AG08396 (cell line): ENCODE results near the gene CISH.

Experiments used
- DNase-seq: peaks from one replicate; pipeline ENCODE4 v3.0.0; 2012; ENCODE audit warnings: low spot score, mixed read lengths

Gene CISH

DNA sequence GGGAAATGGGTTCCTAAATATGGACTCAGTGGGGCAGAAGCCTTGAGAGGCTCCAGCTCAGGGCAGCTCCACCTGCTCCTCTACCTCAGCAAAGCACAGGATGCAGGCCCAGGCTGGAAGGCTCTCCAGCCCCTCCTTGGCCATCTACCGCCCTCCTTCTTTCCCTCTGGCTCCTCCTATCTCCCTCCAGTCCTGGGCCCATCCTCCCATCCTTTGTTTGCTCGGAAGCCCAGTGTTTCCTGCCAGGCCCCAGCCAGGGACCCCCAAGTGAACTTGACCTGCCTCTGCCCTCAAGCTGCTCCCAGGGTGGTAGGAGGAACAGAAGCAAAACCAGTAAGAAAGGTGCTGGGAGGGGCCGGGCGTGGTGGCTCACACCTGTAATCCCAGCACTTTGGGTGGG, 25.4 kb upstream of the CISH start:
- no peak for DNase-seq

DNA sequence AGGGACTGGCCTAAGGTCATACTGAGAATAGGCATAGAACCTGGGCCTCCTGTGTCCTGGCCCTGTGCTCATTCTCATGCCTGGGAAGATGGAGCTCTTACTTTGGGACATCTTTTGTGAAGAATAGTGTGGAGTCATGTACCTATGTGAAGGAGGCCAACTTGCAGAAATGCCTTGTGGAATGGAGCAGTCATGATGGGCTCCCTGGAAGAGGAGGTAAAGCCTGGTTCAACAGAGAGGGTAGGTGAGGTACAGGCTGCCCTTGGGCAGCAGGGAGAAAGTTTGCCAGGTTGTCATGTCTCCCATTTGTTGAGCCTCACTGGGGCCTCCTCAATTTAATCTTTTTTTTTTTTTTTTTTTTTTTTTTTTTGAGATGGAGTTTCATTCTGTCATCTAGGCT, 23.5 kb upstream of the CISH start:
- DNase-seq = no peak

DNA sequence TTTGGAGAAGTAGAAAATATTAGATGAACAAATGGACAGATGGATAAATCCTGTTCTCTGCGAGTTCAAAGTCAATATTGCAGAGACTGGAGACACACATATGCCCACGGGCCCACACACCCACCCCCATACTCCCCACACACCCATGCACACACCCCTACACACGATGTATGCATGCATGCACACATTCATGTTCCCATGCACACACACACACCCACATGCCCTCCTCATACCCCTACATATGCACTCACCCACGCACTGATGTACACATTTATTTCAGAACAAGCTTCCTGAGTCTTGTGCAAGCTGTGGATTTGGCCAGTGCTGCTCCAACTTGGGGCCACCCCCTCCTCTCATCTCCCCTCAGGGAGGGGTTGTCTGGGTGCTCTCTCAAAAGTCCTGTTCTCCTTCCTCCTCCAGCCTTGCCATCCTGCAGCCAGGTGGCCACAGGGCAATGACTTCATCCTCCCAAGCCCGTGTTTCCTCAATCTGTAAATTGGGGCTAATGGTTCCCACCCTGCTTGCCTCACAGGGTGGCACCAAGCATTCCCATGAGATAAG, 21.7 kb upstream of the CISH start:
- DNase-seq = no peak

DNA sequence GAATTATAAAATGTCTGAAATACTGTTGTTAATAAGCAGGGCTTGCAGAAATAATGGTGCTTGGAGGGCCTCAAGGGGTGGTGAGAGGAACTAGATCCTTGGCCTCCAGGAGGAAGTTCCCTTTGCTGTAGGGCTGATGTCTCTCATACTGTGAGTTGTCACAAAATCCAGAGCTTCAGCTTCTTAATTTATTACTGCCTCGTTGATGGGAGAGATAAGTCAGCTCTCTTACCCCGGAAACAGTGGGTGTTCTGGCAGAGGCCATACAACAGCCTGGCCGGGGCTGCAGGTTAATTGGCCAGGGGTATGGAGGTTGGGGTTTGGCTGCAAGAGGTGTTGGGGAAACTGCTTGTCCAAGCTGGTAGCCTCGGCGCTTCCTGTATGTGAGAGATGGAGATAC, 20.9 kb upstream of the CISH start:
- DNase-seq = no peak

GRCh38 chr3:50630877-50631276, 19.3 kb upstream of the CISH start:
- no peak for DNase-seq

GRCh38 chr3:50630394-50630793, 18.8 kb upstream of the CISH start:
- DNase-seq = no peak

GRCh38 chr3:50628601-50629000, 17.0 kb upstream of the CISH start:
- no peak for DNase-seq

- DNase-seq = peak; percentile 62
Observed at GRCh38 chr3:50627407-50628051, 16.0 kb upstream of the CISH start.

DNA sequence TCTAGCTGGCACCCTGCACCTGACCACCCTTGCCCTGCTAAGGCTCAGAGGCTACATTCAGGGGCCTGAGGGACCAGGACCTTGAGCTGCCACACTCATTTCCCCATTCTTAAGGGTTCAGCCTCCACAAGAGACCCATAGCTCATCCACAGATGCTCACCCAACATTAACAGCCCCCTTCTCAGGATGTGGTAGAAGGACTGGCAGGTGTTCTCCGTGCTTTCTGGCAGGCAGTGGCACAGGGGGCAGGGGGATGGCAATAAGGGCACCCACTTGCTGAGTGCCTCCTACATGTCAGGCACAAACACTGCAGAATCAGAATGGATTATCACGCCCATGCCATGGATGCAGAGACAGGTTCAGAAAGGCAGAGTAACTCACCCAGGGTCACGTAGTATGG, 14.8 kb upstream of the CISH start:
- DNase-seq = no peak

DNA sequence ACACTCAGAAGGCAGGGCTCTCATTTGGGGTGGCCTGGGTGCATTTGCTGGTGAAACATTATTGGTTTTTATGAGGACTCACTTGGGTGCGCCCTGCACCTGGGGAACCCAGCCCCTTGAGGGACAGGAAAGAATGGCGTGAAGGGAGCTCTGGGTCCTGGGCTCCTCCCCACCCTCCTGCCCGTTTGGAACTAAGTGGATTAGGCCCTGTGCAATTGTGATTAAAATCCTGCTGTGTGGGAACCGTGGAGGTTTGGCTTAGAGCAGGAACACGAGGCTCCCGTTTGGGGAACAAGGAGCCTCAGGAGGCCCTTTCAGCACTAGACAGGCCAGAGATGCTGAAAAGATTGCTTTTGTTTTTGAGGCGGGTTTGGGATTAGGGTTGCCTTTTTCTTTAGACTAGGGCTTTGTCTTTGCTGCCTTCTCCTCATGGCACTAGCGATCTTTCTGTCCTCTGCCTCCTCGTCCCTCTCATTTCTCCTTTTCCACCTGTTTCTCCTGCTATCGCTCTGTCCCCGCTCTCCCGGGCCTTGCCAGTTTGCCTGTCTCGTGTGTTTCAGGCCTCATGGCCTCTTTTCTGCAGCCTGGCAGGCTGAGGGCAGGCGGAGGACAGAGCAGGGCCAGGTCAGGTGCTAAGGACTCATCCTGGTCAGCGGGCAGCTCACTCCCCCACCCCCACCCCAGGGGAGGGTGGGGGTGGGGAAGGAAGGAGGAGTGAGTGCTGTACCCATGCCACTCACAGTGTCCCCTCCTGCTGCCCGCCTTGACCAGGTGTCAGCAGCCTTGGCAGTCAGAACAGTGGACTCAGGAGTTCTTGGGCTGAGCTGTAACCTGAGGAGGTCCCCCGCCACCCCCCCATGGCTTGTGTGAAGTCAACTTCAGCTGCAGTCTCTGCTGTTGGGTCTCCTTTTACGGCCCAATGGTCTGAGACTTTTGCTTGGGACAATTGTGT, 13.9 kb upstream of the CISH start:
- no peak for DNase-seq

DNA sequence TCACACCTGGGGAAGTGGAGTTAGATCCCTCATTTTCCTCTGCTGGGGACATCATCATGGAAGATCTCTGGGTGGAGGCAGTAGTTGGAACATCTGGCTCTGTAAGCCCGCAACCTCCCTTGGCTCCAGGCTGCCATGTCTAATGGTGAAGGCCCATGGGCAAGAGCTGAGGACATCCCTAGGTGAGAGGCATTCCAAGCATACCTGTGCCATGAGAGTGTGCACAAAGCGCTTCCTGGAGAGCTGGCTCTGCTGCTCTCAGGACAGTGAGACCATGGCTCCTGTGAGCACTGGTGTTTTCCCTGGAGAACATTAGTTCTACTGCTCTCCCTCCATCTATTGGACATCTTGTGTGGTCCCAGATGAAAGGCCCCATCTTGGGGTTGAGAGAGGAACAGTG, 13.1 kb upstream of the CISH start:
- no peak for DNase-seq

DNA sequence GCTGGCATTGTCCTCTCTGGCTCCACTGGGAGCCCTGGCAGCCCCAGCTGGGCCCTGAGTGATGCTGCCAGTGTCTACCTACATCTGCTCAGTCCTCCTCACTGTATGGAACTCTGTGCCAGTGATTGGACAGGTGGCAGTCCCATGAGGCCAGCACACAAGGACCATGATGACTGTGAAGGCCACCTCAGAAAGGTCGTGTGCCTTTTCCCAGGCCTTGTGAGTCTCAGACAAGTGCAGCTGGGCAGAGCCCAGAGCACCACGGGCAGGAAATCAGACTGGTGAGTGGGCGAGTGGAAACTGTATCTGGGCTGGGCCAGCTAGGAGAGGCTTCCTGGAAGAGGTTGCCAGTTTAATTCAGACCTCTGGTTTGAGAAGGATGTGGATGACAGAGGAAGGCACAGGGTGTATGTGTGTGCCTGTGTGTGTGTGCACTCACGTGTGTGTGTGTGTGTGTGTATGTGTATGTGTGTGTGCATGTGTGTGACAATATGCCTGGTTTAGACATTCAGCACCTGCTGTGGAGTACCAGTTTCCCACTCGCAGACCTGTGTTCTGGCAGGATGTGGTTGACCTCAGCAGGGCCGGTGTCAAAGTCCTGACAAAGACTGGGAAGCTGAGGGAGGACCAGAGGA, 12.4 kb upstream of the CISH start:
- DNase-seq = no peak

DNA sequence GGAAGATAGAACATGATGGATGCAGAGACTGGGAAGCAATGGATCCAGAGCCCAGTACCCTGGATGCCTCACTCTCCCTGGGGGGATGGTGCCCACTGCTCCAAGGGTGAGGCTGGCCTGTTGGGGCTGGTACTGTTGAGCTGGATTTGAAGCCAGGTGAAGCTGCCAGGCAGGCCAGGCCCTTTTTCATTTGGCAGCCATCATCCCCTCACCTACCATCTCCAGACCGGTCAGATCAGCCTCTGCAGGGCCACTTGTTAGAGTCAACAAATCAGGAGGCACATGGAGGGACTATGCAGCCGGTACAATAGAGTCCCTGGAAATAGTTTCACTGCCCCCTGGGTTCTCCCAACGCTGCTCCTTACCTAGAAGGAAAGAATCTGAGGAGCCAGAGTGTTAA, 11.3 kb upstream of the CISH start:
- DNase-seq = no peak

- DNase-seq = no peak
Observed at GRCh38 chr3:50620820-50621219, 9.2 kb upstream of the CISH start.

GRCh38 chr3:50620420-50620819, 8.8 kb upstream of the CISH start:
- DNase-seq = no peak

DNA sequence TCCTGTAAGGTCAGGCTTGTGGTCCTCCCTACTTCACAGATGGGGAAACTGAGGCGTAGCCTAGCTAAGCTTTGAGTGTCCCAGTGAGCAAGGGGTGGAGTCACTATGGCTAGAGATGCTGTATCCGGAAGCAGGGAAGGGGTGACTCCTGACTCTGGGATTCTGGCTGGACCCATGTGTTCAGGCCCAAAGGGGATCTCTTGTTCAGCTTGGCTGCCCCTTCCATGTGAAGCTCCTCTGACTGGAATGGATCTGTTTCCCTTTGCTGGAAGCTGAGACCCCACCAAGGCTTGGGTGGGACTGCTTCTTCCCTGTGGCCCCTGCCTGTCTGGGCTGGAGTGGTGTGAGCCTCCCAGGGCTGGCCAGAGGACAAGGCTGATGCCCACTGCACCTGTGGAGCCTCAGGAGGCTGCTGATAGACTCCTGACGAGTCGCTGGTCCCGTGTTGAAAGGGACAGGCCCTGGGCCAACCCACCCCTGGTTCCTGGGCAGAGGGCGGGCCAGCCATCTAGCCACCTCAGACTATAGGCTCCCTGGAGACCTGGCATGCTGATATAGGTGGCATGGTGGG, 6.4 kb upstream of the CISH start:
- DNase-seq = no peak

DNA sequence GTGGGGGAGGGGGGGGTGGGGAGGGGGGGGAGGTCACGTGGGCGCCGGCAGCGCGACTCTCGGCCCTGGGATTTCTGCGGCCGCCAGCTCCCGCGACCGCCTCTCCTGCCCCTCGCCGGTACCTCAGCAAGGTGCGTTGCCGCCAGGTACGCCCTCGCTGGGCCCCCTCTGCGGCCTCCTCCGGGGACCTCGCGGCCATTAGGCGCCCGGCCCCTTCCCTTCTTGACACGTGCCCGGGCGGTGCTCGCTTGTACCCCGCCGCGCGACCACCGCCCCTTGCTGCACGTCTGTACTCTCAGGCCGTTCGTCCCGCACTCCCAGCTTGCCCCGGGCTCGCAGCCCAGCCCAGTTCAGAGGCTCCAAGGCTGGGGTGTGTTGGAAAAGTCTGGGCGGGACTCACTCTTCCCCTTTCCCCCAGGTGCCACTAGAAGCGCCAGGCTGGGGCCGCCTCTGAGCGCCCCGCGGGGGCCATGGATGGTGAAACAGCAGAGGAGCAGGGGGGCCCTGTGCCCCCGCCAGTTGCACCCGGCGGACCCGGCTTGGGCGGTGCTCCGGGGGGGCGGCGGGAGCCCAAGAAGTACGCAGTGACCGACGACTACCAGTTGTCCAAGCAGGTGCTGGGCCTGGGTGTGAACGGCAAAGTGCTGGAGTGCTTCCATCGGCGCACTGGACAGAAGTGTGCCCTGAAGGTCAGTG, 5.7 kb upstream of the CISH start, which contains the start of gene MAPKAPK3:
MAPKAPK3 (plus strand) TSS at position 56 of the 696 bp plus-strand sequence; CDS start at position 471, 415 bp downstream.
- no peak for DNase-seq

GRCh38 chr3:50616770-50617095, 5.2 kb upstream of the CISH start:
- peak; percentile 96 for DNase-seq

DNA sequence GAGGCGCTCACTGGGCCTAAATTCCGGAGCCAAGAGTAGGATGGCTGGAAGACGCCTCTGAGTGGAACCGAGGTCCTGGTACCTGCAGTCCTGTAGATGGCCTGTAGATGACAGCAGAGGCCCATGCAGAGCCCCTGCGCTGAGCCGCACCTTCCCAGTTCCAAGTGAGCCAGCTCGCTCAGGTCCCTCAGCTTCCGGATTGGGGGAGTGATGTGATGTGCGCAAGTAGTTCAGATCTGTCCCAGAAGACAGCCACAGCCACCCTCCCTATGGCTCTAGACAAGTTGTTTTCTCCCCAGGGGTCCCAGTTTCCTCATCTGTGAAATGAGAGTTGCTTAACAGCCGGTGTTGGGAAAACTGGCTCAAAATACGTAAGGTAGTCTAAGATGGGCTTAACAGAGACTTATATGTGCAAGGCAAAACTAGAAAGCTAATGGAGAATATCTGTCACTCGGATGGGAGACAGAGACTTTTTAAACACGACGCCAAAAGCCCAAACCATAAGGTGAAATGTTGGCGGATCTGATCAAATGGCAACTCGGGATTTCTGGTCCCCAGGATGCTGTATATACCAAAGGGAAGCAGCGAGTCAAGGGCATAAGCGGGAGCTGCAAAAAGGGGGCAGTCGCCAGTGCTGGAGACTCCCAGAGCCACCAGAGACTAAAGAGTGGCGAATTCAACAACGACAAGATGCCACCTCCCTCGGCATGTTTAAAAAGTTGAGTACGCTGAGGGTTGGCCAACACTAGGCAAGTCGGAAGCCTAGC, 4.6 kb upstream of the CISH start:
- peak; percentile 91 for DNase-seq

GRCh38 chr3:50615190-50615589, 3.6 kb upstream of the CISH start:
- DNase-seq = no peak
